GM04504 (cell line): Measurements from ENCODE around the gene TSC22D1.
"Not testable (repeated sequence)": the region's sequence is repeated elsewhere in the genome, so short reads cannot be mapped to it uniquely, and the experiment has no call there.

Source experiments
- DNase-seq: peaks from one replicate; pipeline ENCODE4 v3.0.0-alpha.2; 2012; ENCODE audit warnings: low read depth

TSC22D1 gene

GRCh38 chr13:44573071-44573470, 3.1 kb downstream of the TSC22D1 start:
- DNase-seq: no peak

GRCh38 chr13:44566601-44567000, 9.5 kb downstream of the TSC22D1 start:
- no peak for DNase-seq

GRCh38 chr13:44565881-44566280, 10.2 kb downstream of the TSC22D1 start:
- no peak for DNase-seq

GRCh38 chr13:44564936-44565335, 11.2 kb downstream of the TSC22D1 start:
- no peak for DNase-seq

GRCh38 chr13:44562853-44563252, 13.3 kb downstream of the TSC22D1 start:
- DNase-seq: not testable (repeated sequence)

- DNase-seq: no peak
These were observed 14.8 kb downstream of the TSC22D1 start for GRCh38 chr13:44561351-44561750.

- no peak for DNase-seq
These were observed 18.1 kb downstream of the TSC22D1 start for GRCh38 chr13:44557986-44558385.

GRCh38 chr13:44555207-44555606, 20.9 kb downstream of the TSC22D1 start:
- no peak for DNase-seq

- no peak for DNase-seq
These were observed 26.7 kb downstream of the TSC22D1 start for GRCh38 chr13:44549476-44549875.

- no peak for DNase-seq
These were observed 30.0 kb downstream of the TSC22D1 start for GRCh38 chr13:44546164-44546563.

- DNase-seq: no peak
These were observed 32.8 kb downstream of the TSC22D1 start for GRCh38 chr13:44543369-44543768.

- no peak for DNase-seq
These were observed 33.8 kb downstream of the TSC22D1 start for GRCh38 chr13:44542361-44542760.

- DNase-seq: no peak
These were observed 34.5 kb downstream of the TSC22D1 start for GRCh38 chr13:44541601-44542000.

GRCh38 chr13:44540761-44541434, 35.2 kb downstream of the TSC22D1 start:
- no peak for DNase-seq

- DNase-seq: no peak
These were observed 38.9 kb downstream of the TSC22D1 start for GRCh38 chr13:44537248-44537647.

GRCh38 chr13:44523146-44524015, 52.7 kb downstream of the TSC22D1 start:
- peak; percentile 10 for DNase-seq

GRCh38 chr13:44519642-44520041, 56.5 kb downstream of the TSC22D1 start:
- DNase-seq: no peak

GRCh38 chr13:44516771-44517170, 59.4 kb downstream of the TSC22D1 start:
- DNase-seq: no peak

GRCh38 chr13:44514278-44514677, 61.9 kb downstream of the TSC22D1 start:
- no peak for DNase-seq

- not testable (repeated sequence) for DNase-seq
These were observed 66.3 kb downstream of the TSC22D1 start for GRCh38 chr13:44509853-44510252.

GRCh38 chr13:44508562-44509077, 67.5 kb downstream of the TSC22D1 start:
- no peak for DNase-seq

GRCh38 chr13:44507639-44508038, 68.5 kb downstream of the TSC22D1 start:
- no peak for DNase-seq

GRCh38 chr13:44506719-44507118, 69.4 kb downstream of the TSC22D1 start:
- no peak for DNase-seq
